NCI-H526 treated with DMSO at 0.1 percent for 48 hours (cell line): Measurements from ENCODE around the gene KISS1.

Experiments
- DNase-seq: peaks from one replicate; lab custom pipeline; 2025; lab: John Stamatoyannopoulos, UW

The KISS1 gene

GRCh38 chr1:204191456-204191855 lies 4.8 kb downstream of the KISS1 start:
- DNase-seq = no peak

GRCh38 chr1:204190212-204191211 lies 5.8 kb downstream of the KISS1 start:
- DNase-seq = peak; percentile 18

- DNase-seq = no peak
These were observed 7.2 kb downstream of the KISS1 start for GRCh38 chr1:204188959-204189639.

- no peak for DNase-seq
These were observed 9.7 kb downstream of the KISS1 start for GRCh38 chr1:204186597-204186996.

GRCh38 chr1:204181116-204181515 lies 15.2 kb downstream of the KISS1 start:
- no peak for DNase-seq

GRCh38 chr1:204180133-204180532 lies 16.2 kb downstream of the KISS1 start:
- DNase-seq = peak; percentile 4

GRCh38 chr1:204178487-204179281 lies 17.6 kb downstream of the KISS1 start:
- DNase-seq = no peak

GRCh38 chr1:204177133-204177532 lies 19.2 kb downstream of the KISS1 start:
- DNase-seq = no peak

- DNase-seq = no peak
These were observed 20.2 kb downstream of the KISS1 start for GRCh38 chr1:204176049-204176448.

- no peak for DNase-seq
These were observed 21.3 kb downstream of the KISS1 start for GRCh38 chr1:204174958-204175357.

- no peak for DNase-seq
These were observed 23.8 kb downstream of the KISS1 start for GRCh38 chr1:204172404-204173029.

- no peak for DNase-seq
These were observed 24.5 kb downstream of the KISS1 start for GRCh38 chr1:204171751-204172178.

- no peak for DNase-seq
These were observed 25.7 kb downstream of the KISS1 start for GRCh38 chr1:204170494-204171155.

- DNase-seq = no peak
These were observed 26.4 kb downstream of the KISS1 start for GRCh38 chr1:204169858-204170257.

- DNase-seq = no peak
These were observed 28.6 kb downstream of the KISS1 start for GRCh38 chr1:204167730-204168129.

GRCh38 chr1:204166219-204166618 lies 30.1 kb downstream of the KISS1 start, which contains the start of gene REN:
REN (minus strand) TSS chr1:204166337; CDS start chr1:204166293, 44 bp downstream.
- no peak for DNase-seq

- peak; percentile 59 for DNase-seq
These were observed 33.7 kb downstream of the KISS1 start for GRCh38 chr1:204162494-204163074.

- no peak for DNase-seq
These were observed 34.4 kb downstream of the KISS1 start for GRCh38 chr1:204161609-204162493.

GRCh38 chr1:204157962-204158361 lies 38.3 kb downstream of the KISS1 start:
- DNase-seq = no peak

- no peak for DNase-seq
These were observed 40.4 kb downstream of the KISS1 start for GRCh38 chr1:204155881-204156280.
